Psoas muscle (tissue), 8 donors: ENCODE measurements around the gene XXYLT1. TPM values are rescaled to one million over a fixed set of nuclear protein-coding genes. Genes with fewer than 3 reads are reported as not detected.

ENCODE experiments used
- ATAC-seq, 4 donors: fragments of 200-7000 bp; cut with Tn5 transposase; one replicate each; pipeline ENCODE4 v1.9.1; 2020; ENCODE audit warnings: moderate library complexity in 3 of 4, mild to moderate bottlenecking in 2 of 4
- DNase-seq, 2 donors: peaks; one replicate each; pipeline ENCODE4 v3.0.0-alpha.2; 2020
- H3K27ac ChIP-seq: fragments of 200-600 bp; one replicate; pipeline ENCODE4 v1.8.0; 2022
- H3K27me3 ChIP-seq, 3 donors: fragments of 200-600 bp in 1 of 3; one replicate each; pipeline versions ENCODE4 v1.6.1 to v1.8.0; 2013 to 2022; ENCODE audit warnings: low read length in 2 of 3, mild to moderate bottlenecking in 2 of 3, moderate library complexity in 1 of 3; ENCODE audit not compliant: insufficient read depth in 3 of 3
- H3K36me3 ChIP-seq, 2 donors: fragments of 200-600 bp in 1 of 2; one replicate each; pipeline versions ENCODE4 v1.6.1 to v1.8.0; 2013 to 2022; ENCODE audit warnings: low read depth in 1 of 2, mild to moderate bottlenecking in 1 of 2, moderate library complexity in 1 of 2; ENCODE audit not compliant: insufficient read depth in 1 of 2
- H3K4me1 ChIP-seq: fragments of 200-600 bp; one replicate; pipeline ENCODE4 v1.8.0; 2022
- H3K4me3 ChIP-seq: fragments of 200-600 bp; one replicate; pipeline ENCODE4 v1.8.0; 2022; ENCODE audit warnings: mild to moderate bottlenecking
- H3K9me3 ChIP-seq: fragments of 200-600 bp; one replicate; pipeline ENCODE4 v1.8.0; 2022
- CTCF ChIP-seq: fragments of 200-600 bp; IDR thresholded peaks from one replicate; pipeline ENCODE4 v1.8.0; 2022; ENCODE audit warnings: antibody characterized with exemption
- WGBS, 3 donors: extraction: QIAGEN DNeasy Blood & Tissue Kit; methylation state at CpG; one replicate each; pipeline versions ENCODE4 v1.1.6 to v1.1.7; 2013; 5-methylcytosine and 5-hydroxymethylcytosine counted together
- intact Hi-C, 2 donors: fragments of 100-400 bp; cut with DNase I; formaldehyde crosslinking; loops; one replicate each; pipeline versions ENCODE4 v1.11.0 to v1.14.2; 2022
- polyA plus RNA-seq, 3 donors: library from polyadenylated mRNA; stranded (reverse); fragments of 200-250 nt; gene quantifications; one replicate each; pipeline ENCODE4 v1.2.3, GENCODE V29; 2013
- total RNA-seq, 4 donors: library from RNA; stranded (reverse); fragmentation: NEBNext Ultra II Directional in 2 of 4; extraction: Animal tissue kit (Norgen Biotek cat#: 25700) in 2 of 4; gene quantifications; one replicate each; pipeline versions ENCODE4 v1.2.1 to v1.2.4, GENCODE V29; 2021 to 2023
- donor health status: healthy with polysubstance abuse.
- donor health status: DM: no; HTN: no; CAD: no; lungs with moderate emphysema.
- donor health status: Bipolar disorder and iron deficiency.
- donor health status: healthy.
- donor health status: DM: yes; HTN: yes; CAD: no.
- donor health status: DM: no; HTN: no; CAD: no.
- donor health status: DM: no; HTN: no; CAD: no.
- donor health status: DM: yes; HTN: yes; CAD: no.

XXYLT1 gene
- total and polyA plus RNA-seq, 7 donors = 0.86 to 3.5 (median 1.8) TPM

GRCh38 chr3:195240939-195241338, 30.0 kb downstream of the XXYLT1 start:
- Histone ChIP-seq H3K36me3 (no peaks in the 10 kb centered on the region), H3K4me1 (peaks cover 20% of the 10 kb centered on the region), H3K4me3 (no peak overlapping the region), H3K9me3 (no peaks in the 10 kb centered on the region), H3K27ac (peak overlapping the region; percentile 23), H3K27me3 (no peaks in the 10 kb centered on the region)
- DNase-seq (peak in 1 of 2 donors; percentile 43), ATAC-seq (no peak)
- TF ChIP-seq CTCF = no peak
- WGBS, 3 donors = 75 to 83% (median 78%) methylated on average over 6 of the region's 6 CpGs
- intact Hi-C loops = no loop called here

DNA sequence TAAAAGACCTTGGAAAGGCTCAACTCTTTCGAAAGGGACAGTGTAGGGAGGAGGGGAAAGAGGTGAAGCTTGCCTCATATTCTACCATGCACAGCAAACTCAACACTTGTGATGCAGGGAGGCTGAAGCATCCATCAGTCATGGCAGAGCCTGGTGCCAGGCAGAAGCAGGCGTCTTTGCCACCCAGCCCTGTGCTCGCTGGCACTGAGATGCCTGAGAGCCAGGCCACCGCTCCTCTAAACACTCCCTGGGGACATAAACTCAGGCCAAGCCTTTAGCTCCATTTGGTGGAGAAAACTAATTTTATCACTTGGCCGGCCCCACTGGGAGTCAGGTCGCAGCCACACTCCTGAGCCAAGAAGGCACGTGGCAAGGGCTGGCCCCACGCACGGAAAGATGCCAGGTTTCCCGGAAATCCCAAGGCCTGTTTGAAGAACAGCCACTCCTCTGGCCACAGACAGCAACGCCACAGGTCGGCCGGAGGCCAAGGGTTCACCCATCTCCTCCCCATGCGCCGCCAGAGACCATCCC, 30.7 kb downstream of the XXYLT1 start:
- Histone ChIP-seq H3K4me1 (peaks cover 20% of the 10 kb centered on the region), H3K36me3 (no peaks in the 10 kb centered on the region), H3K27ac (peak overlapping the region; percentile 23), H3K27me3 (no peaks in the 10 kb centered on the region), H3K4me3 (no peak overlapping the region), H3K9me3 (no peaks in the 10 kb centered on the region)
- no peak for TF ChIP-seq CTCF
- intact Hi-C loops = no loop called here
- WGBS, 3 donors = 24 to 39% (median 34%) methylated on average over 15 of the region's 15 CpGs
- DNase-seq = peak; percentile 61 to 83
- ATAC-seq = peak; percentile 84 to 91 (median 86)

GRCh38 chr3:195239121-195239520, 31.8 kb downstream of the XXYLT1 start:
- ATAC-seq (no peak), DNase-seq (no peak)
- no peaks in the 10 kb centered on the region for H3K27me3 ChIP-seq
- H3K36me3 ChIP-seq = no peaks in the 10 kb centered on the region
- H3K27ac ChIP-seq = no peak overlapping the region
- H3K9me3 ChIP-seq = no peaks in the 10 kb centered on the region
- intact Hi-C loops = no loop called here
- no peak overlapping the region for H3K4me3 ChIP-seq
- no peak for TF ChIP-seq CTCF
- WGBS, 3 donors = 81 to 92% (median 86%) methylated on average over 3 of the region's 3 CpGs
- H3K4me1 ChIP-seq = peaks cover 20% of the 10 kb centered on the region

DNA sequence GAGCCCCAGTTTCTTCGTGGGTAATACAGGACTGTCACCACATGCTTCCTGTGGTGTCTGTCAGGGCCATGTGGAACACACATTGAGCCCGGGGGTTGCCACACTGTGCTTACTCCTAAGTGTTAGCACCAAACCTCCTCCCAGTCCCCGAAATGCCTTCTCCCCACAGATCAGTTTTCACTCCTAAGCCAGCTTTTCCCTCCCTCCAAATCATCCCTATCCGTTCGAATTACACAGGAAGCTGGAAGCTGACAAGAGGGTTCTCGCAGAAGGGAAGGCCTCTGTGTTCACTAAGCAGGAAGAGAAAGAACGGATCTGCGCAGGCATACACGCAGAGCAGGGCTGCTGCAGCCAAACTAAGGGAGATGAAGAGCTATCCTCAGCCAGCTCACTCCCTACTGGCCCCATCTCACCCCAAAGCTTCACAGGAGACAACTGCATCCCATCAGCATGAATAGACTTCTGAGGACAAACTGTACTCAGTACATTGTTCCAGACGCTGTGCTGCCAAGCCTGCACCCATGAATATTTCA, 32.3 kb downstream of the XXYLT1 start:
- H3K9me3 ChIP-seq = no peaks in the 10 kb centered on the region
- no peaks in the 10 kb centered on the region for H3K27me3 ChIP-seq
- H3K27ac ChIP-seq = no peak overlapping the region
- no peaks in the 10 kb centered on the region for H3K36me3 ChIP-seq
- DNase-seq (peak in 1 of 2 donors; percentile 53), ATAC-seq (peak in 3 of 4 donors; percentile 36 to 54 (median 47))
- WGBS, 3 donors = 32 to 62% (median 51%) methylated on average over 10 of the region's 10 CpGs
- no peak for TF ChIP-seq CTCF
- no peak overlapping the region for H3K4me3 ChIP-seq
- peaks cover 20% of the 10 kb centered on the region for H3K4me1 ChIP-seq
- intact Hi-C loops = no loop called here

DNA sequence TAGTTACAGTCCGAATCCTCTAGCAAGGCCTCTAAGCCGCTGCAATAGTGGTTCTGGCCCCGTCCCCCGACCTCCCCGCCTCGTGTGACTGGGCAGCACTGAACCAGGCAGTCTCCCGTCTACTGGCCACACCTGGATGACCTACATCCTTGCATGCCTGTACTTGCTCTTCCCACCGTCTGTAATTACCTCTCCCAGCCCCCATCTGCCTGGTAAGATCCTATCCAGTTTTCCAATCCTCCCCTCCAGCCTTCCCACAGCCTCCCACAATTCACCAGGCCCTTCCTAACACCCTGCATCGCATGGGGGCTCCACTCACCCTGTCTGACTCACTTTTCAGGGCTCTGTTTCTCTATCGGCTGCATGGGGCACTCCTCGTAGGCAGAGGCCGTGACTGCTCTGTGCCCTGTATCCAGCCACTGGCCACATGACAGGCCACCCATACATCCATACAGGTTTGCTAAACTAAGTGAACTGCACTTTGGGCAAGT, 32.8 kb downstream of the XXYLT1 start:
- intact Hi-C loops = no loop called here
- 87 to 97% (median 93%) methylated on average over 12 of the region's 12 CpGs for WGBS, 3 donors
- no peak for ATAC-seq
- no peak for TF ChIP-seq CTCF
- peaks cover 20% of the 10 kb centered on the region for H3K4me1 ChIP-seq
- no peak overlapping the region for H3K4me3 ChIP-seq
- no peaks in the 10 kb centered on the region for H3K36me3 ChIP-seq
- H3K27ac ChIP-seq = no peak overlapping the region
- no peaks in the 10 kb centered on the region for H3K9me3 ChIP-seq
- DNase-seq = no peak
- H3K27me3 ChIP-seq = no peaks in the 10 kb centered on the region
